RCC 7860 (cell line): ENCODE data around the gene AGER.

Source experiments
- DNase-seq: peaks from one replicate; pipeline ENCODE4 v3.0.0-alpha.2; 2015; ENCODE audit warnings: low spot score
- FAIRE-seq: peaks from 2 replicates; lab custom pipeline; 2012; peaks lifted over from hg19 to GRCh38; lab: Jason Lieb, UNC

The AGER gene

GRCh38 chr6:32174416-32174815, 9.6 kb downstream of the AGER start:
- FAIRE-seq, result no peak
- no peak for DNase-seq

GRCh38 chr6:32173051-32173727, 10.9 kb downstream of the AGER start:
- no peak for FAIRE-seq
- no peak for DNase-seq

GRCh38 chr6:32171234-32171633, 12.8 kb downstream of the AGER start:
- FAIRE-seq (no peak), DNase-seq (no peak)

GRCh38 chr6:32170294-32170693, 13.8 kb downstream of the AGER start:
- no peak for FAIRE-seq

GRCh38 chr6:32168807-32169591, 15.1 kb downstream of the AGER start:
- FAIRE-seq (no peak), DNase-seq (no peak)

More at GRCh38 chr6:32170294-32170693, 13.8 kb downstream of the AGER start:
- peak; percentile 4 for DNase-seq

- DNase-seq (no peak), FAIRE-seq (no peak)
Measured at GRCh38 chr6:32168350-32168749, 15.7 kb downstream of the AGER start.

- DNase-seq, result no peak
- no peak for FAIRE-seq
Measured at GRCh38 chr6:32167761-32168262, 16.2 kb downstream of the AGER start.

- no peak for DNase-seq
- no peak for FAIRE-seq
Measured at GRCh38 chr6:32167154-32167760, 16.8 kb downstream of the AGER start.

- no peak for FAIRE-seq
- no peak for DNase-seq
Measured at GRCh38 chr6:32166411-32167061, 17.5 kb downstream of the AGER start.

GRCh38 chr6:32164295-32164694, 19.8 kb downstream of the AGER start, which contains the start of gene EGFL8:
Gene EGFL8 (plus strand): TSS chr6:32164595. CDS start chr6:32166166, 1,571 bp downstream.
- DNase-seq (no peak), FAIRE-seq (no peak)

- FAIRE-seq (no peak), DNase-seq (no peak)
Measured at GRCh38 chr6:32163559-32164258, 20.3 kb downstream of the AGER start.

GRCh38 chr6:32158052-32158451, 26.0 kb downstream of the AGER start:
- FAIRE-seq (no peak), DNase-seq (no peak)

- FAIRE-seq (no peak), DNase-seq (no peak)
Measured at GRCh38 chr6:32156891-32157290, 27.2 kb downstream of the AGER start.

GRCh38 chr6:32154514-32155161, 29.4 kb downstream of the AGER start:
- FAIRE-seq, result no peak
- DNase-seq, result peak; percentile 25

GRCh38 chr6:32153564-32154513, 30.2 kb downstream of the AGER start, which contains the start of gene PPT2:
Gene PPT2 (plus strand): TSS chr6:32154141. CDS start chr6:32154595, 454 bp downstream.
- no peak for FAIRE-seq
- DNase-seq, result peak; percentile 67

- DNase-seq, result no peak
- no peak for FAIRE-seq
Measured at GRCh38 chr6:32152769-32153563, 31.1 kb downstream of the AGER start.

GRCh38 chr6:32151863-32152768, 31.9 kb downstream of the AGER start, which contains the start of gene PRRT1:
Gene PRRT1 (minus strand): TSS chr6:32151939. CDS start chr6:32151827, 112 bp downstream.
- no peak for FAIRE-seq
- DNase-seq, result no peak
